Measurements from ENCODE around the gene LPCAT3.
A peak's percentile ranks its signal among the peaks of the same experiment; 100 is the strongest.

The LPCAT3 gene

GRCh38 chr12:6978611-6979011 lies 39.7 kb downstream of the LPCAT3 start:
- no peaks in the 10 kb centered on the region for H3K27me3 ChIP-seq (ENCODE audit: control insufficient read depth, insufficient read depth, low read length)
- H3K9me3 ChIP-seq (ENCODE audit: control insufficient read depth, insufficient read depth, low read depth, low read length) = no peaks in the 10 kb centered on the region
- H3K36me3 ChIP-seq (ENCODE audit: control insufficient read depth, insufficient read depth, low read length) = peaks cover 91% of the 10 kb centered on the region
- no peak overlapping the region for H3K4me3 ChIP-seq (ENCODE audit: low read depth, low read length)
- H3K4me1 ChIP-seq (ENCODE audit: control insufficient read depth, insufficient read depth, low read length) = no peaks in the 10 kb centered on the region
- no peak overlapping the region for H3K27ac ChIP-seq (ENCODE audit: low read depth, low read length)
- no peak overlapping the region for H3K9ac ChIP-seq (ENCODE audit: low read length)

GRCh38 chr12:6978188-6978587 lies 40.1 kb downstream of the LPCAT3 start:
- Histone ChIP-seq H3K4me1 (ENCODE audit: control insufficient read depth, insufficient read depth, low read length) (no peaks in the 10 kb centered on the region), H3K27ac (ENCODE audit: low read depth, low read length) (no peak overlapping the region), H3K36me3 (ENCODE audit: control insufficient read depth, insufficient read depth, low read length) (peaks cover 88% of the 10 kb centered on the region), H3K9me3 (ENCODE audit: control insufficient read depth, insufficient read depth, low read depth, low read length) (no peaks in the 10 kb centered on the region), H3K9ac (ENCODE audit: low read length) (no peak overlapping the region), H3K4me3 (ENCODE audit: low read depth, low read length) (no peak overlapping the region), H3K27me3 (ENCODE audit: control insufficient read depth, insufficient read depth, low read length) (no peaks in the 10 kb centered on the region)

- Histone ChIP-seq H3K27ac (ENCODE audit: low read depth, low read length) (no peak overlapping the region), H3K9me3 (ENCODE audit: control insufficient read depth, insufficient read depth, low read depth, low read length) (no peaks in the 10 kb centered on the region), H3K36me3 (ENCODE audit: control insufficient read depth, insufficient read depth, low read length) (peaks cover 84% of the 10 kb centered on the region), H3K4me3 (ENCODE audit: low read depth, low read length) (no peak overlapping the region), H3K4me1 (ENCODE audit: control insufficient read depth, insufficient read depth, low read length) (no peaks in the 10 kb centered on the region), H3K9ac (ENCODE audit: low read length) (no peak overlapping the region), H3K27me3 (ENCODE audit: control insufficient read depth, insufficient read depth, low read length) (no peaks in the 10 kb centered on the region)
Measured at GRCh38 chr12:6977653-6978052, 40.6 kb downstream of the LPCAT3 start.

GRCh38 chr12:6975297-6976032 lies 42.8 kb downstream of the LPCAT3 start:
- no peak overlapping the region for H3K27ac ChIP-seq (ENCODE audit: low read depth, low read length)
- H3K4me3 ChIP-seq (ENCODE audit: low read depth, low read length) = no peak overlapping the region
- H3K9me3 ChIP-seq (ENCODE audit: control insufficient read depth, insufficient read depth, low read depth, low read length) = no peaks in the 10 kb centered on the region
- H3K36me3 ChIP-seq (ENCODE audit: control insufficient read depth, insufficient read depth, low read length) = peaks cover 68% of the 10 kb centered on the region
- no peaks in the 10 kb centered on the region for H3K27me3 ChIP-seq (ENCODE audit: control insufficient read depth, insufficient read depth, low read length)
- no peaks in the 10 kb centered on the region; the same call in 1 of the 2 replicates for H3K4me1 ChIP-seq (ENCODE audit: control insufficient read depth, insufficient read depth, low read length)
- H3K9ac ChIP-seq (ENCODE audit: low read length) = no peak overlapping the region

GRCh38 chr12:6974180-6974579 lies 44.1 kb downstream of the LPCAT3 start:
- H3K27ac ChIP-seq (ENCODE audit: low read depth, low read length) = no peak overlapping the region
- no peaks in the 10 kb centered on the region for H3K27me3 ChIP-seq (ENCODE audit: control insufficient read depth, insufficient read depth, low read length)
- H3K4me1 ChIP-seq (ENCODE audit: control insufficient read depth, insufficient read depth, low read length) = peaks cover 2% of the 10 kb centered on the region
- no peaks in the 10 kb centered on the region for H3K9me3 ChIP-seq (ENCODE audit: control insufficient read depth, insufficient read depth, low read depth, low read length)
- no peak overlapping the region for H3K9ac ChIP-seq (ENCODE audit: low read length)
- H3K4me3 ChIP-seq (ENCODE audit: low read depth, low read length) = no peak overlapping the region
- peaks cover 58% of the 10 kb centered on the region for H3K36me3 ChIP-seq (ENCODE audit: control insufficient read depth, insufficient read depth, low read length)

GRCh38 chr12:6970096-6970527 lies 48.2 kb downstream of the LPCAT3 start:
- peak overlapping the region; percentile 89 for H3K27ac ChIP-seq (ENCODE audit: low read depth, low read length)
- peaks cover 59% of the 10 kb centered on the region for H3K36me3 ChIP-seq (ENCODE audit: control insufficient read depth, insufficient read depth, low read length)
- H3K9me3 ChIP-seq (ENCODE audit: control insufficient read depth, insufficient read depth, low read depth, low read length) = no peaks in the 10 kb centered on the region
- no peaks in the 10 kb centered on the region for H3K27me3 ChIP-seq (ENCODE audit: control insufficient read depth, insufficient read depth, low read length)
- H3K9ac ChIP-seq (ENCODE audit: low read length) = peak overlapping the region; percentile 98
- H3K4me3 ChIP-seq (ENCODE audit: low read depth, low read length) = peak overlapping the region; percentile 100
- H3K4me1 ChIP-seq (ENCODE audit: control insufficient read depth, insufficient read depth, low read length) = peaks cover 5% of the 10 kb centered on the region

GRCh38 chr12:6968426-6968825 lies 49.9 kb downstream of the LPCAT3 start:
- Histone ChIP-seq H3K27ac (ENCODE audit: low read depth, low read length) (no peak overlapping the region), H3K9me3 (ENCODE audit: control insufficient read depth, insufficient read depth, low read depth, low read length) (no peaks in the 10 kb centered on the region), H3K27me3 (ENCODE audit: control insufficient read depth, insufficient read depth, low read length) (no peaks in the 10 kb centered on the region), H3K4me3 (ENCODE audit: low read depth, low read length) (no peak overlapping the region), H3K36me3 (ENCODE audit: control insufficient read depth, insufficient read depth, low read length) (peaks cover 53% of the 10 kb centered on the region), H3K4me1 (ENCODE audit: control insufficient read depth, insufficient read depth, low read length) (peaks cover 14% of the 10 kb centered on the region), H3K9ac (ENCODE audit: low read length) (peak overlapping the region; percentile 19)

- no peak overlapping the region for H3K4me3 ChIP-seq (ENCODE audit: low read depth, low read length)
- H3K9ac ChIP-seq (ENCODE audit: low read length) = no peak overlapping the region
- H3K9me3 ChIP-seq (ENCODE audit: control insufficient read depth, insufficient read depth, low read depth, low read length) = no peaks in the 10 kb centered on the region
- no peak overlapping the region for H3K27ac ChIP-seq (ENCODE audit: low read depth, low read length)
- H3K27me3 ChIP-seq (ENCODE audit: control insufficient read depth, insufficient read depth, low read length) = no peaks in the 10 kb centered on the region
- H3K36me3 ChIP-seq (ENCODE audit: control insufficient read depth, insufficient read depth, low read length) = peaks cover 53% of the 10 kb centered on the region
- peaks cover 17% of the 10 kb centered on the region for H3K4me1 ChIP-seq (ENCODE audit: control insufficient read depth, insufficient read depth, low read length)
Measured at GRCh38 chr12:6967651-6968100, 50.6 kb downstream of the LPCAT3 start.

GRCh38 chr12:6966351-6966750 lies 51.9 kb downstream of the LPCAT3 start:
- H3K4me1 ChIP-seq (ENCODE audit: control insufficient read depth, insufficient read depth, low read length) = peaks cover 29% of the 10 kb centered on the region
- no peak overlapping the region for H3K4me3 ChIP-seq (ENCODE audit: low read depth, low read length)
- H3K9ac ChIP-seq (ENCODE audit: low read length) = no peak overlapping the region
- no peaks in the 10 kb centered on the region for H3K27me3 ChIP-seq (ENCODE audit: control insufficient read depth, insufficient read depth, low read length)
- H3K36me3 ChIP-seq (ENCODE audit: control insufficient read depth, insufficient read depth, low read length) = peaks cover 51% of the 10 kb centered on the region
- H3K27ac ChIP-seq (ENCODE audit: low read depth, low read length) = no peak overlapping the region
- no peaks in the 10 kb centered on the region for H3K9me3 ChIP-seq (ENCODE audit: control insufficient read depth, insufficient read depth, low read depth, low read length)

- Histone ChIP-seq H3K4me3 (ENCODE audit: low read depth, low read length) (no peak overlapping the region), H3K9me3 (ENCODE audit: control insufficient read depth, insufficient read depth, low read depth, low read length) (no peaks in the 10 kb centered on the region), H3K27me3 (ENCODE audit: control insufficient read depth, insufficient read depth, low read length) (no peaks in the 10 kb centered on the region), H3K27ac (ENCODE audit: low read depth, low read length) (no peak overlapping the region), H3K9ac (ENCODE audit: low read length) (no peak overlapping the region), H3K4me1 (ENCODE audit: control insufficient read depth, insufficient read depth, low read length) (peaks cover 36% of the 10 kb centered on the region), H3K36me3 (ENCODE audit: control insufficient read depth, insufficient read depth, low read length) (peaks cover 51% of the 10 kb centered on the region)
Measured at GRCh38 chr12:6965714-6966113, 52.6 kb downstream of the LPCAT3 start.

- Histone ChIP-seq H3K9ac (ENCODE audit: low read length) (peak overlapping the region; percentile 12), H3K27ac (ENCODE audit: low read depth, low read length) (peak overlapping the region; percentile 68), H3K36me3 (ENCODE audit: control insufficient read depth, insufficient read depth, low read length) (peaks cover 51% of the 10 kb centered on the region), H3K4me1 (ENCODE audit: control insufficient read depth, insufficient read depth, low read length) (peaks cover 38% of the 10 kb centered on the region), H3K9me3 (ENCODE audit: control insufficient read depth, insufficient read depth, low read depth, low read length) (no peaks in the 10 kb centered on the region), H3K4me3 (ENCODE audit: low read depth, low read length) (no peak overlapping the region), H3K27me3 (ENCODE audit: control insufficient read depth, insufficient read depth, low read length) (no peaks in the 10 kb centered on the region)
Measured at GRCh38 chr12:6965026-6965661, 53.1 kb downstream of the LPCAT3 start.
